GM19193 (cell line): Measurements from ENCODE around the gene LRTM1.

ENCODE experiments used
- POLR2A ChIP-seq: IDR thresholded peaks from 4 replicates; pipeline ENCODE4 v1.6.1; 2011; ENCODE audit not compliant: insufficient read depth, insufficient read length; ENCODE audit errors: extremely low read depth

The LRTM1 gene

DNA sequence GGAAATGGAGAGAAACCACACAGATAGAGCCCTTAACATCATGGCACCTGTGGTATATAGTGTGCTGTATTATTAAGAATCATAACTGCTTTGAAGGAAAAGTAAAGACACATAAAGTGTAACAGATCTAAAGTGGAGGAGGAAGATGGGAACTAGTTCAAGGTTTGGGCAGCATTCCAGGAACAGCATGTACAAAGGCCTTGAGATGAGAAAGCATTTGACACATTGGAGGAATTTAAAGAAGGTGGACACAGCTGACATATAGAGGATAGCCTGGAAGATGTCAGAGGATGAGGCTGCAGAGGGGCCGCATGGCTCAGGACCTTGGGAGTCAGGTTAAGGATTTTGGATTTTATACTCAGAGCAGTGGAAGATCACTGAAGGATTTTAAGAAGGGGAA, 39.0 kb downstream of the LRTM1 start:
- no peak for TF ChIP-seq POLR2A

DNA sequence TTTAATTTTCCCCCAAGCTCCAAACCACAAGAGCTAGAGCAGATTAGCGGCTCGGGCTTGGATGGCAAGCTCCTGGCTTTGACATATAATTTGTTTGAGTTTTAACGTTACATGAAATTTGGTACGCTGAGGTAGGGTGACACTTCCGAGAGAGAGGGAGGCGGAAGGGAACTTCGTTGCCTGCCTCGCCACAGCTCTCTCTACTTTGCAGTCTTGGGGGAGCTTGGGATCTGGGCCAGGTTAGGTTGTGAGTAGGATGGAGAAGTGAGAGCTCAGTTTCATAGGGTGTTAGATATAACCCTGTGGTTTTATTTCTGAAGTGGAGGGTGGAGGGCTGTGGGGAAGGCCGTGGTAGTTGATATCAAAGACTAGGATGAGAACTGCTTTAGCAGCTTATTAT, 39.7 kb downstream of the LRTM1 start:
- no peak for TF ChIP-seq POLR2A

DNA sequence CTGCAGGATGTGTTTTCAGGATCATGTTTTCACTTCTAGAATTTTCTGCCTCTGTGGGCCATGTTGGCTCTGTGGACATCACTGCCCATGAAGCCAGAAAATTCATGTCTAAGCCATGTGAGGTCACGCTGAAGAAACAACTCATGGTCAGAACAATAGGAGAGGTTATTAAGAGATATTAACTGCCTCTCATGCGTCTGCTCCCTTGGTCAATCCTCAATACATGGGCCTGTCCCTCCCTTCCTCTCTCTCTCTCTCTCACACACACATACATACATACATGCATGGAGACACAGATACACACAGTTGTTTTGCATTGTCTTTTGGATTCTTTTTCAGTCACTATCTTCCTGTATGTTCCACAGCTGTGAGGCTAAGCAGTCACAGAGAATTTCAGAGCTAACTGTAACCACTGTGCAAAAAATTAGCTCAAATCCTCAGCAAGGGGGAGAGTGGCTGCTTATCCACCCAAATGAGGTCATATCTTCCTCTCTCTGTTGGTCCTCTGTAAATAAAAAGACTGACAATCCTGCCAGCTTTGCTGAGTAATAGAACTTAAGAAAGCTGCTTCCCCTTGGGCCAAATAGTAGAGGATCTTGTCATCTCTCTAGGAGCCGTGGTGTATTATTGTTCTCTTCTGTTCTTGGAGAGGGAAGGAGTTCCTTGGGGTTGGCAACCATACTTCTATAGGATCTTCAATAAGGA, 45.6 kb downstream of the LRTM1 start:
- TF ChIP-seq POLR2A: no peak

DNA sequence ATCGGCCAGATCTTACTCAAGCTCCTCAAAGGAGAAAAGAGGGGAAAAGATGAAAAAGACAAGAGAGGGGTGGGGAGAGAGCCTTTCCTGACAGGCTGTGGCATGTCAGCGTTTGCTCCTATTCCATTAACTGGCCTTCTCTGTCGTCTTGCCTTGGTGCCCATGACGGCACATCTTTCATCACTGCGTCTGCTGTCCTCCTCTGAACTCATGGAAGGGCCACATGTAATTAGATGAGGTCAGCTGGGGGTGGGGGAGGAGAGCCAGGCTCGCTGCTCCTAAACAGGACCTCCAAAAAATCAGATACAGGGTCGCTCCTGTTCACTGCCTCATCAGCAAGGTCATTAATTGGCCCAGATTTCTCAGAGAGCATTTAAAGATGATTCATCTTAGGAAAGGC, 49.7 kb downstream of the LRTM1 start:
- TF ChIP-seq POLR2A: no peak

DNA sequence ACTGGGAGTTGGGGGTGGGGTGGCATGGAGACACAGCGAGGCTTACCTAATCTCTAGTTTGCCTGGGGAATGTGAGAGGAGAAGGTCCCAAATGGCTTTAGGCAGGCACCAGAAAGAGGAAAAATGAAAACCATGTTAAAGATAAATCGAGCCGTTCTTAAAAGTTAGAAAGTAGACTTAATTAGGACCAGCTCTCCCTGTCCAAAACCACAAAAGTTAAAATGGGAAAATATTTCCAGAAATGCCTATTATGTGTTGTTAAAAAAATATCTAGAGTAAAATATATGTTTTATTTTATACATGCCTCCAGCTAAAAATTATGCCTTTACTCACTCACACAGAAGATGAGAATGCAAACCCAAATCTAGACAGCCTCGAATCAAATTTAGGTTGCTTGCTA, 50.1 kb downstream of the LRTM1 start:
- TF ChIP-seq POLR2A: no peak

DNA sequence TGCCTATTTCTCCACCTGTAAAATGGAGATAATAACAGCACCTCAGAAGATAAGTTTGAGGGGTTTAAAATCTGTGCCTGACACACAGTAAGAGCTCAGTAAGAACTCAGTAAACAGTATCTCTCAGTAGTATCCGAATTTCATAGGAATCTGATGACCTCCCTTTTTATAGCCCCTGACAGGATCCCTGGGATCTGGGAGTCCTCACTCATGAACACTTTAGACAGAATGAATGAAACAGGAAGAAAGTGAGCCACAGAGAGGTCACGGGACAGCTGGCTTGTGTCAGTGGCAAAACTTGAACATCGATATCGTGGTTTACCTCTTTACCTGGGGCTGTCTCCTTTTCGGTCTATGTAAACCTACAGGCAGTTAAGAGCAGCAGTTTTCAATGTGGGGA, 51.2 kb downstream of the LRTM1 start:
- no peak for TF ChIP-seq POLR2A

DNA sequence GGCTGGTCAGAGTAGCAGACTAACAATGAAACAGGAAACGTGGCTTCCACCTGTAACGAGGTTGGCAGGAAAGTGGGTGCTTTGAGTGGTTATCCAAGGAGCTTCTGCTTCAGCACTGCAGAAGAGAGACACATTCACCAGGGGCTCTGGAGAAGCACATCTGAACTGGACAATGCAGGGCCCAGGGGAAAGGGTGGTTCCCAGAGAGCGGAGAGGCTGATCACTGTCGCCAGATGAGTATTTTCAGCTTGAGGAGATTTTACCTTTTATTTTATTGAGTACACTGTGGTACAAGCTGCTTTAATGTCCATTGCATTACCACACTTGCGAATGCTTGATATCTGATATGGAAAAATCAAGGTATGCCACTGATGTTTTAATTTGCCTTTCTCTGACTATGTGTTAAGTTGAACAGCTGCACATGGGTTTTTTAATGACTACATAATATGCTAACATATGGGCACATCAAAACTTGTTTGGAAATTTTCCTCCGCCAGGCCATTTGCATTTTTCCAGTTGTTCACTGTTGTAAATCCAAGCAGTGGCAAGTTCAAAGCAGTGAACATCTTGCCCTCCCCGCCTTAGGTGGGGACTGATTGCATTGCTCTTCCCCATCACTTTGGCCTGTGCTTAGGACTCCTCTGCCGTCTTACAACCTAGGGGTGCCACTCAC, 52.1 kb downstream of the LRTM1 start:
- TF ChIP-seq POLR2A: no peak

DNA sequence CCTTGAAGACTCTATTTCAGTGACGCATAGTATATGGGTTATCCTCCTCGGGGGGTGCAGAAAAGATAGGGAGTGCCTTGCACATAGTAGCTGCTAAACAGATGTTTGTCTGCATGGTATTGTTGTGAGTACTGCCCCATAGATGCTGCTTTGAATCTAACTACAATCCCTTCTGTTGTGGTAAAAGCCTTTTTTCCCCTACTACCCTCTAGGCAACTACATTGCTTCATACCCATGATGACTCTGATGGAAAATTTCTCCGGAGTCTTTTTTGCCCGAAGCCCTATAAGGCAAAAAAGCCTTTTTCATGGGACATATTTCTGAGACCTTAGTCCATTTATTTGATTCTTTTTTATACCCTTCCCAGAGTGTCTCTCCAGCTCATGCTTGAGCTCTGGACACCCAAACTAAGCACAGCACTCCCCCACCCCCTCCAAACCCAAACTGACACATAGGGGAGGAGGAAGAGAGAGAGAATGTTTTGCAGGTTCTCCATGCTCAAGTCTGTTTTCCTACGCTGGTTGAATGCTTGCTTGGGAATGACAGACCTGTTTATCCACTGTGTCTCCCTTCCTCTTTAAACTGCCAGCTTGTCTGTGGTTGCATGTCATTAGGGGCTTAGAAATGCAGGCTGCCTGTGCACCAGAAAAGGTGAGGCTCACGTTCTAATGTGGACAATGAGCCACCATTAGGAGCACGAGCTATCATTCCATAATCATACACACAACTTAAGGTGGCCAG, 52.9 kb downstream of the LRTM1 start:
- TF ChIP-seq POLR2A: no peak

DNA sequence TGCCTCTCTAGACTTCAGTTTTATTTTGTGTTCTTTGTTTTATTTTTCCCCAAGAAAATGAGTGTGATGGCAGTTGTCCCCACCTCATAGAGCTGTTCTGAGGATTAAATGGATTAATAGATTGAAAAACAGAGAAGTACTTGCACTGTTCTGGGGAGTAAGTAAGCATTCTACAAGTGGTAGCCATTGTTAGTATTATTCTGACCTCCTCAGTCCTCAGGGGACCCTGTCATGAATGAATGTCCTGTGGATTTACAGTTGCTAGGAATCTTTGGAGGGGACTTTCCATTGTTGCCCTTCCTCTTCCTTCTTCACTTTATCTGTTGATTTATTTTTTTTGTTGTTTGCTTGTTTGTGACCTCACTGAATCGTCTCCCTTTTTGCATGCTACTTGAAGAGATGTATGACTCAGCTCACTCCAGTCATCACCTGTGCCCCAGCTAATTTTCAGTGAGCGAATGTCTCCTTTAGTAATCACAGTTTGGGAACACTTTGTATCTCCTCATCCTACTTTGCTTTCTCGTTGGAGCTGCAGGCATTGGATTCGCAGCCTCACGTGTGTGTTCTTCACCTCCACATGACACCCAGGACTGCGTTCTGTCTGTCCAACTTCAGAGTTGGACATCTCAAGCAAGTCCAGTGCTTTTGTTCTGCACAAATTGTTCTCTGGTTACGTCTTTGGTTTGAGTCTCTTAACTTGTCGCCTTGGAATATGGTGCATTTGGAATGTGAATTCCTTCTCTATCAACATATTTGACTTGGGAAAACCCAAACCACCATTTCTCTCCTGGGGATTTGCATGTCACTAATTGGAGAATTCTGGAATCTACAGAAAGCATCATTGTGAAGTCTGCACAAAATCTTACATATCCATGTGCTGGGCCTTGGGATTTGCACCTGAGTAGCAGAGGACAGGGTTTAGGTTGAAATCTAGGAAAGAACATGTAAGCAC, 54.5 kb downstream of the LRTM1 start:
- TF ChIP-seq POLR2A: no peak

DNA sequence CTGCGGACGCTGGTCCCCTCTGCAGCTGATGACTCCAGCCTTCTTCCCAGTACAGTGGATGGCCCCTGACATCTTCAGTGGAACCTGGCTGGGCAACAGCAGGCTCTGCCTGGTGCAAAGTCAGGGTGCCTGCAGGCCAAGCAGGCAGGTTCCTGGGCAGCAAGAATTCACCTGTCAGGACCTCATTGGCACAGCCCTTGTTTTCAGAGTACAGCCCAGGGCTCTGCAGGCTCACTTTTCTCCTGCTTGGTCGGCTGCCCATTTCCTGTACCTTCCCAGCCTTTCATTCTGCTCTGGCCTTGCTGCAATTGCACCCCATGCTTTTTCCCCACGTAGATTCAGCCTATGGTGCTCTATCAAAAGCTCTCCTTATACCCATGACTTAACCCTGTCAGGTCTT, 56.0 kb downstream of the LRTM1 start:
- no peak for TF ChIP-seq POLR2A

DNA sequence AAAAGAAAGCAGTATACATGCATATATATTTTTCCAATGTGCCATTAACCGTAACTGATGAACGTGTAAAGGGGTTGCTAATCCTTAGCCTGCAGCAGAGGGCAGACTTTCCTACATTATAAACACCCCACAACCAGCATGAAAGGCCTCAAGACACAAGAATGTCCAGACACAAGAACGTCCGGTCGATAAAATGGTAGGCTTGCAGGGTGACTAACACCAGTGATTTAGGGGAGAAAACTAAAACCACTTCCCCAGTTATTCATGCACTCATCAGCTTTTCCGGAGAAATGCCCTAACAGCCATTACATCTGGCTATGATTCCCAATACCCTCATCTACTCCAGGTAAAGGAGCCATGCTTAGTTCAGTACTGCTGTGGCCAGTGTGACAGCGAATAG, 57.4 kb downstream of the LRTM1 start:
- no peak for TF ChIP-seq POLR2A
